CD14-positive monocyte (primary cell): ENCODE results near the gene BSG. TPM values are rescaled to one million over a fixed set of nuclear protein-coding genes. Genes with fewer than 3 reads are reported as not detected.

Experiments used
- DNase-seq, 3 donors: peaks; one replicate each; pipeline ENCODE4 v3.0.0-alpha.2; 2011 to 2022
- H2AFZ ChIP-seq: 2 replicates; pipeline ENCODE4 v1.6.0; 2012; ENCODE audit warnings: mild to moderate bottlenecking, low read depth, low read length, inconsistent platforms; ENCODE audit not compliant: insufficient read depth, poor library complexity, severe bottlenecking
- H3K27ac ChIP-seq, 2 donors: 1 replicate in 1 of 2; 2 replicates in 1 of 2; pipeline ENCODE4 v1.5.1; 2012 to 2013; ENCODE audit warnings: low read length in 2 of 2, control low read depth in 1 of 2, inconsistent platforms in 1 of 2, low read depth in 1 of 2, mild to moderate bottlenecking in 1 of 2
- H3K27me3 ChIP-seq, 2 donors: one replicate each; pipeline versions ENCODE4 v1.6.0 to v1.6.1; 2011 to 2013; ENCODE audit warnings: low read length in 2 of 2; ENCODE audit not compliant: control insufficient read depth in 2 of 2, insufficient read depth in 2 of 2
- H3K36me3 ChIP-seq, 2 donors: replicated peaks in 1 of 2; 1 replicate in 1 of 2; 2 replicates in 1 of 2; pipeline versions ENCODE4 v1.5.1 to v1.6.1; 2012 to 2013; ENCODE audit warnings: low read length in 2 of 2, control low read depth in 1 of 2, inconsistent platforms in 1 of 2, mild to moderate bottlenecking in 1 of 2; ENCODE audit not compliant: insufficient read depth in 2 of 2, control insufficient read depth in 1 of 2
- H3K4me1 ChIP-seq, 2 donors: 1 replicate in 1 of 2; 2 replicates in 1 of 2; pipeline versions ENCODE4 v1.5.1 to v1.6.1; 2012 to 2013; ENCODE audit warnings: low read length in 2 of 2, control low read depth in 1 of 2, inconsistent platforms in 1 of 2, mild to moderate bottlenecking in 1 of 2, moderate library complexity in 1 of 2; ENCODE audit not compliant: insufficient read depth in 2 of 2, control insufficient read depth in 1 of 2
- H3K4me2 ChIP-seq: replicated peaks from 2 replicates; pipeline ENCODE3; 2012; ENCODE audit warnings: low read length, moderate library complexity, mild to moderate bottlenecking; ENCODE audit not compliant: poor library complexity, severe bottlenecking; ENCODE audit errors: extremely low read depth
- H3K4me3 ChIP-seq, 3 experiments: fragments of 200-600 bp in 1 of 3; sonication (generic) in 1 of 3; replicated peaks in 1 of 3; 1 replicate in 2 of 3; 2 replicates in 1 of 3; pipeline ENCODE4 v1.5.1; 2011 to 2013; ENCODE audit warnings: low read length in 3 of 3, mild to moderate bottlenecking in 3 of 3, control low read depth in 2 of 3, low read depth in 2 of 3, inconsistent platforms in 1 of 3, moderate library complexity in 1 of 3
- H3K79me2 ChIP-seq: 2 replicates; pipeline ENCODE4 v1.6.0; 2012; ENCODE audit warnings: mild to moderate bottlenecking, control low read depth, inconsistent platforms, low read length, moderate library complexity; ENCODE audit not compliant: insufficient read depth
- H3K9ac ChIP-seq: 2 replicates; pipeline ENCODE4 v1.6.0; 2017; ENCODE audit warnings: low read length, mild to moderate bottlenecking; ENCODE audit not compliant: insufficient read depth, poor library complexity, severe bottlenecking
- H3K9me3 ChIP-seq, 2 donors: replicated peaks in 1 of 2; 1 replicate in 1 of 2; 2 replicates in 1 of 2; pipeline versions ENCODE4 v1.5.1 to v1.6.1; 2012 to 2013; ENCODE audit warnings: low read length in 2 of 2, control low read depth in 1 of 2; ENCODE audit not compliant: control insufficient read depth in 1 of 2, insufficient read depth in 1 of 2
- H4K20me1 ChIP-seq: 2 replicates; pipeline ENCODE4 v1.6.0; 2012; ENCODE audit warnings: mild to moderate bottlenecking, low read length, control low read depth, moderate library complexity; ENCODE audit not compliant: insufficient read depth
- H3K27ac Mint-ChIP-seq, 7 donors: one replicate each; pipeline ENCODE4 v1.8.0; 2020; ENCODE audit warnings: mild to moderate bottlenecking in 7 of 7, mixed read lengths in 7 of 7, moderate library complexity in 6 of 7, inconsistent platforms in 2 of 7
- H3K27me3 Mint-ChIP-seq, 3 donors: one replicate each; pipeline ENCODE4 v1.8.0; 2021 to 2022; ENCODE audit warnings: low read depth in 3 of 3, mild to moderate bottlenecking in 3 of 3, mixed read lengths in 3 of 3, moderate library complexity in 3 of 3, inconsistent platforms in 1 of 3
- H3K36me3 Mint-ChIP-seq, 2 donors: one replicate each; pipeline ENCODE4 v1.8.0; 2020; ENCODE audit warnings: mixed read lengths in 2 of 2, inconsistent platforms in 1 of 2, mild to moderate bottlenecking in 1 of 2
- H3K4me1 Mint-ChIP-seq: one replicate; pipeline ENCODE4 v1.8.0; 2020; ENCODE audit warnings: mild to moderate bottlenecking, mixed read lengths
- H3K4me3 Mint-ChIP-seq, 2 donors: one replicate each; pipeline ENCODE4 v1.8.0; 2020; ENCODE audit warnings: mild to moderate bottlenecking in 2 of 2, mixed read lengths in 2 of 2, moderate library complexity in 1 of 2
- H3K9me3 Mint-ChIP-seq, 7 donors: one replicate each; pipeline ENCODE4 v1.8.0; 2020 to 2022; ENCODE audit warnings: mixed read lengths in 7 of 7, mild to moderate bottlenecking in 6 of 7, moderate library complexity in 6 of 7, inconsistent platforms in 2 of 7
- WGBS: methylation state at CpG from one replicate; pipeline ENCODE4 v1.1.5; 2013; ENCODE audit warnings: missing lambda C conversion rate; ENCODE audit not compliant: insufficient coverage; 5-methylcytosine and 5-hydroxymethylcytosine counted together
- intact Hi-C, 2 donors: fragments of 100-400 bp; cut with micrococcal nuclease; formaldehyde crosslinking; loops; one replicate each; pipeline versions ENCODE4 v1.15.0 to v1.15.1; 2023
- polyA plus RNA-seq, 3 donors: library from polyadenylated mRNA; depleted of rRNA in 1 of 3; unstranded in 2 of 3; stranded (reverse) in 1 of 3; fragments of 300-500 nt in 2 of 3; fragments of >200 nt in 1 of 3; fragmentation: Illumina TruSeq in 2 of 3; gene quantifications; 1 replicate in 2 of 3; 2 replicates in 1 of 3; pipeline ENCODE4 v1.2.3, GENCODE V29; 2012 to 2021
- TF ChIP-seq, protein P1 (sequence below): fragments of 200-600 bp; IDR thresholded peaks from one replicate; pipeline ENCODE4 v1.8.0; 2022; ENCODE audit warnings: antibody characterized with exemption, mild to moderate bottlenecking

Gene BSG
- polyA plus RNA-seq, 3 donors, result 190 to 431 (median 364) TPM

DNA sequence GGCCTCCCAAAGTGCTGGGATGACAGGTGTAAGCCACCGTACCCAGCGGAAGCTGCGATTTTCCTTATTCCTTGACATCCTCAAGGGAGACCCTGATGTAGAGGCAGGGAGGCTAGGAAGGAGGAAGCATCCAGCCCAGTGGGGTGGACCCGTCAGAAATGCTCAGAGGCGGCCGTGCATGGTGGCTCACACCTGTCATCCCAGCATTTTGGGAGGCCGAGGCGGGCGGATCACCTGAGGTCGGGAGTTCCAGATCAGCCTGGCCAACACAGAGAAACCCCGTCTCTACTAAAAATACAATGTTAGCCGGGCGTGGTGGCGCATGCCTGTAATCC lies 17.0 kb upstream of the BSG start:
- TF ChIP-seq, protein P1, sequence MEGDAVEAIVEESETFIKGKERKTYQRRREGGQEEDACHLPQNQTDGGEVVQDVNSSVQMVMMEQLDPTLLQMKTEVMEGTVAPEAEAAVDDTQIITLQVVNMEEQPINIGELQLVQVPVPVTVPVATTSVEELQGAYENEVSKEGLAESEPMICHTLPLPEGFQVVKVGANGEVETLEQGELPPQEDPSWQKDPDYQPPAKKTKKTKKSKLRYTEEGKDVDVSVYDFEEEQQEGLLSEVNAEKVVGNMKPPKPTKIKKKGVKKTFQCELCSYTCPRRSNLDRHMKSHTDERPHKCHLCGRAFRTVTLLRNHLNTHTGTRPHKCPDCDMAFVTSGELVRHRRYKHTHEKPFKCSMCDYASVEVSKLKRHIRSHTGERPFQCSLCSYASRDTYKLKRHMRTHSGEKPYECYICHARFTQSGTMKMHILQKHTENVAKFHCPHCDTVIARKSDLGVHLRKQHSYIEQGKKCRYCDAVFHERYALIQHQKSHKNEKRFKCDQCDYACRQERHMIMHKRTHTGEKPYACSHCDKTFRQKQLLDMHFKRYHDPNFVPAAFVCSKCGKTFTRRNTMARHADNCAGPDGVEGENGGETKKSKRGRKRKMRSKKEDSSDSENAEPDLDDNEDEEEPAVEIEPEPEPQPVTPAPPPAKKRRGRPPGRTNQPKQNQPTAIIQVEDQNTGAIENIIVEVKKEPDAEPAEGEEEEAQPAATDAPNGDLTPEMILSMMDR, result no peak
- H4K20me1 ChIP-seq, result no peaks in the 10 kb centered on the region
- H3K9me3 ChIP-seq, result no peaks in the 10 kb centered on the region
- Mint-ChIP-seq H3K9me3 (peaks cover 0 to 2% (median 0%) of the 10 kb centered on the region in 7 donors), H3K4me3 (no peak overlapping the region), H3K27me3 (peaks cover 0 to 3% (median 2%) of the 10 kb centered on the region in 3 donors), H3K36me3 (peaks cover 0 to 3% of the 10 kb centered on the region in 2 donors), H3K27ac (peak overlapping the region; percentile 72 to 90 (median 86)), H3K4me1 (peaks cover 39% of the 10 kb centered on the region)
- DNase-seq, result no peak
- H3K9ac ChIP-seq, result no peak overlapping the region
- WGBS, result no CpG with 5 or more reads among the region's 14 CpGs
- H3K27ac ChIP-seq, result peak overlapping the region; percentile 59 to 65
- no peak overlapping the region for H2AFZ ChIP-seq
- H3K4me3 ChIP-seq, result no peak overlapping the region
- intact Hi-C loops, result no loop called here
- H3K27me3 ChIP-seq, result no peaks in the 10 kb centered on the region
- no peaks in the 10 kb centered on the region for H3K79me2 ChIP-seq
- H3K4me2 ChIP-seq, result no peak overlapping the region
- H3K36me3 ChIP-seq, result no peaks in the 10 kb centered on the region
- peaks cover 23 to 39% of the 10 kb centered on the region in 2 donors for H3K4me1 ChIP-seq

- peak overlapping the region; percentile 65 for H3K4me2 ChIP-seq
- Mint-ChIP-seq H3K27ac (peak overlapping the region; percentile 82 to 94 (median 90)), H3K27me3 (peaks cover 0 to 2% (median under 1%) of the 10 kb centered on the region in 3 donors), H3K4me3 (peak overlapping the region; percentile 64 to 82), H3K36me3 (peaks cover 0 to 5% of the 10 kb centered on the region in 2 donors), H3K9me3 (peaks cover 0 to 5% (median 0%) of the 10 kb centered on the region in 7 donors), H3K4me1 (peaks cover 38% of the 10 kb centered on the region)
- WGBS, result 88% methylated on average over 31 of the region's 31 CpGs
- peak overlapping the region; percentile 50 for H2AFZ ChIP-seq
- peak overlapping the region; percentile 46 for H3K9ac ChIP-seq
- H3K4me1 ChIP-seq, result peaks cover 26 to 40% of the 10 kb centered on the region in 2 donors
- no peaks in the 10 kb centered on the region for H3K9me3 ChIP-seq
- no peaks in the 10 kb centered on the region for H3K79me2 ChIP-seq
- H3K27me3 ChIP-seq, result no peaks in the 10 kb centered on the region
- peak overlapping the region; percentile 65 to 84 for H3K27ac ChIP-seq
- TF ChIP-seq, protein P1, result no peak
- H4K20me1 ChIP-seq, result no peaks in the 10 kb centered on the region
- H3K36me3 ChIP-seq, result no peaks in the 10 kb centered on the region
- no peak for DNase-seq
- peak overlapping the region in 1 of 3 experiments; percentile 65 for H3K4me3 ChIP-seq
- intact Hi-C loops, result loop anchor here in 1 of 2 donors (2.0 kb wide), 1 partner anchor 14 kb away; no protein-coding TSS in a partner anchor
Observed at GRCh38 chr19:556611-557382, 15.6 kb upstream of the BSG start.
